LNCAP (cell line): Measurements from ENCODE around the gene CORO2B.

ENCODE experiments used
- CTCF ChIP-seq: fragments of 450-650 bp; IDR thresholded peaks from 2 replicates; pipeline ENCODE4 v1.5.1; 2017; ENCODE audit warnings: mild to moderate bottlenecking

CORO2B gene

DNA sequence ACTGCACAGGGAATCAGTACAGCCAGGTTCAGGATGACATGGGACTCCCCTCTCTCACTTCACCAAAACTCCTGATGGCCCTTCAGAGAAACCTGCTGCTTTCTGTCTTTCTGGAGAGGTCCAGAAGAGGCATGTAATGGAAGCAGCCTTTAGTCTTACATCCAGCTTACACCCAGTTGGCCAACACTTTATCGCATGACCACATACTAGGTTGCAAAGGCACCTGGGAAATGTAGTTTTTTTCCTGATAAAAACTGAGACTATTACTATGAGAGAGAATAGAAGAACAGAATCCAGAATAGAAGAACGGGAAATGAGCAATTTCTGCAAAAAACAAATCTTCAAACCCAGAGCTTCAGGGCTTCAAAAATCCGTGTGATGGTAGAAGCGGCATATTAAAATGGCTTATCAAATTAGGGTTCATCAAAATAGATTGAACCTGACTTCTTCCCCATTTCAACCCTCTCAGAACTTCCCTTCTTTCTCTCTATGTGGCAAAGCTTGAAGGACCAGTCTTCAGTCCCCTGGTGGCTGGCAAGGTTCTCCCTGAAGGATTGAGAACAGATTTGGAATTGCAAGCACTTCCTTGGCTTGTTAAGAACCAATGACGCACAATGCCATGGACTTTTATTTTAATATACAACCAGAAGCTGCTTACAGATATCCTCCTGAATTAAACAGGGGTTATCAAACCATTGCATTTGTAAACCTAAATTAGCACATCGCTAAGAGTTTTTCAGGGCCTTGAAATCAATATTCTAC lies 34.4 kb downstream of the CORO2B start:
- no peak for TF ChIP-seq CTCF

- TF ChIP-seq CTCF, result no peak
These were observed 35.7 kb downstream of the CORO2B start for GRCh38 chr15:68614286-68615035.

GRCh38 chr15:68615301-68615700 lies 36.5 kb downstream of the CORO2B start:
- no peak for TF ChIP-seq CTCF

DNA sequence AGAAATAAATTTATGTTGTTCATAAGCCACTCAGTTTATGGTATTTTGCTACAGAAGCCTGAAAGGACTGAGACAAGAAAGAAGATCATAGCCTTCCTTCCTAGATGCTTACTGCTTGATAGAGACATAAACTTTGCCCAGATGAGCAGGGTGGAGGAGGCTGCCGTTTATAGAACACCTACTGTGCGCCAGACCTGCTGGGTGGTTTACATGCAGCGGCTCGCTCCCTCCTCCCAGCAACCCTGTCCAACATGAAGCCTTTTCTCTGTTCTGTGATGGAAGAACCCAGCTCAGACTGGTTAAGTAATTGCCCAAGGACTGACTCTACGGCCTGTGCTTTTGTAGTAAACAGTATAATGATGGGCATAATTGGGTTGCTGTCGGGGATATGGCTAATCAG lies 37.0 kb downstream of the CORO2B start:
- no peak for TF ChIP-seq CTCF

- TF ChIP-seq CTCF, result no peak
These were observed 37.6 kb downstream of the CORO2B start for GRCh38 chr15:68616397-68616796.

GRCh38 chr15:68617001-68617400 lies 38.2 kb downstream of the CORO2B start:
- TF ChIP-seq CTCF, result no peak

DNA sequence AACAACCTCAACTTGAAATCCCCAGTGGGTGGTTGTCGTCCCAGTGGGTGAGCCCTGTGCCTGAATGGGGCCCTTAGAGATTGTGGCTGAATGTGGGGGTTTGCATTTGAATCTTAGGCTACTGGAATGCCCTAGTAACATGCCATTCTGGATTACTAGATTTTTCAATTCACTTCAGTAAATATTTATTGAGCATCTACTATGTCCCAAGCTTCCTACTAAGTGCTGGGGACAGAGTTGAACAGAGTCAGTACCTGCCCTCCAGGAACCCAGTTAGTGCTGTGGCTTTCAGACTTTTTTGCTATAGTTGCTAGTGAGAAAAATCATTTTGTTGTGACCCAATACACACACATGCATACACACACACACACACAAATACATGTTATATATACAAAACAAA lies 39.0 kb downstream of the CORO2B start:
- no peak for TF ChIP-seq CTCF
